Measurements from ENCODE around the gene TEKT1. TPM values are rescaled to one million over a fixed set of nuclear protein-coding genes. Genes with fewer than 3 reads are reported as not detected.

The TEKT1 gene
- total and polyA plus RNA-seq, 7 experiments from 2014 or later = not detected

GRCh38 chr17:6789146-6789545 is 42.4 kb downstream of the TEKT1 start:
- H3K4me1 ChIP-seq (ENCODE audit: control insufficient read depth in 2 of 2, insufficient read depth in 2 of 2, low read length in 2 of 2) = no peaks in the 10 kb centered on the region
- POLR2A ChIA-PET = no interaction called here
- peaks cover 35 to 70% (median 46%) of the 10 kb centered on the region in 5 donors for H3K27me3 Mint-ChIP-seq
- no peaks in the 10 kb centered on the region for H3K36me3 ChIP-seq (ENCODE audit: control insufficient read depth in 2 of 3, insufficient read depth in 3 of 3, low read length in 3 of 3)
- peaks cover 0 to 10% (median 5%) of the 10 kb centered on the region in 7 donors for H3K4me1 Mint-ChIP-seq
- H3K36me3 Mint-ChIP-seq = peaks cover 0 to 7% (median 0%) of the 10 kb centered on the region in 5 donors
- no peaks in the 10 kb centered on the region for H3K9me3 ChIP-seq (ENCODE audit: control insufficient read depth in 2 of 3, low read length in 3 of 3)
- intact Hi-C loops (cut with micrococcal nuclease) = no loop called here
- CTCF ChIA-PET = no interaction called here
- H3K27me3 ChIP-seq (ENCODE audit: control insufficient read depth in 2 of 2, insufficient read depth in 2 of 2, low read length in 2 of 2) = no peaks in the 10 kb centered on the region
- no peak for ATAC-seq
- no peak overlapping the region for H3K27ac ChIP-seq (ENCODE audit: low read depth, low read length)
- H3K4me3 ChIP-seq (ENCODE audit: low read length) = no peak overlapping the region
- no peak overlapping the region for H3K4me3 Mint-ChIP-seq
- H3K27ac Mint-ChIP-seq = no peak overlapping the region
- H3K9me3 Mint-ChIP-seq = peaks cover 0 to 30% (median 11%) of the 10 kb centered on the region in 11 donors
- no peak for DNase-seq

GRCh38 chr17:6787081-6787693 is 44.3 kb downstream of the TEKT1 start:
- intact Hi-C loops (cut with micrococcal nuclease) = no loop called here
- no peak overlapping the region for H3K4me3 Mint-ChIP-seq
- CTCF ChIA-PET = interaction anchor here (0.6 kb wide), 1 partner anchor 540 kb away, joined by 3 read pairs; no protein-coding TSS in a partner anchor
- Histone ChIP-seq H3K27me3 (ENCODE audit: control insufficient read depth in 2 of 2, insufficient read depth in 2 of 2, low read length in 2 of 2) (no peaks in the 10 kb centered on the region), H3K4me3 (ENCODE audit: low read length) (no peak overlapping the region), H3K27ac (ENCODE audit: low read depth, low read length) (no peak overlapping the region), H3K9me3 (ENCODE audit: control insufficient read depth in 2 of 3, low read length in 3 of 3) (no peaks in the 10 kb centered on the region), H3K36me3 (ENCODE audit: control insufficient read depth in 2 of 3, insufficient read depth in 3 of 3, low read length in 3 of 3) (no peaks in the 10 kb centered on the region), H3K4me1 (ENCODE audit: control insufficient read depth in 2 of 2, insufficient read depth in 2 of 2, low read length in 2 of 2) (no peaks in the 10 kb centered on the region)
- H3K9me3 Mint-ChIP-seq = peaks cover 5 to 50% (median 28%) of the 10 kb centered on the region in 11 donors
- peaks cover 41 to 84% (median 56%) of the 10 kb centered on the region in 5 donors for H3K27me3 Mint-ChIP-seq
- POLR2A ChIA-PET = no interaction called here
- peaks cover 0 to 22% (median 4%) of the 10 kb centered on the region in 5 donors for H3K36me3 Mint-ChIP-seq
- peaks cover 0 to 10% (median 5%) of the 10 kb centered on the region in 7 donors for H3K4me1 Mint-ChIP-seq
- no peak for ATAC-seq
- no peak overlapping the region for H3K27ac Mint-ChIP-seq
- DNase-seq = no peak

GRCh38 chr17:6786618-6787017 is 44.9 kb downstream of the TEKT1 start:
- H3K27ac ChIP-seq (ENCODE audit: low read depth, low read length) = no peak overlapping the region
- no peak for ATAC-seq
- intact Hi-C loops (cut with micrococcal nuclease) = no loop called here
- no peak overlapping the region for H3K4me3 ChIP-seq (ENCODE audit: low read length)
- peaks cover 0 to 10% (median 5%) of the 10 kb centered on the region in 7 donors for H3K4me1 Mint-ChIP-seq
- no peaks in the 10 kb centered on the region for H3K27me3 ChIP-seq (ENCODE audit: control insufficient read depth in 2 of 2, insufficient read depth in 2 of 2, low read length in 2 of 2)
- H3K9me3 ChIP-seq (ENCODE audit: control insufficient read depth in 2 of 3, low read length in 3 of 3) = no peaks in the 10 kb centered on the region
- no peaks in the 10 kb centered on the region for H3K36me3 ChIP-seq (ENCODE audit: control insufficient read depth in 2 of 3, insufficient read depth in 3 of 3, low read length in 3 of 3)
- peaks cover 42 to 88% (median 59%) of the 10 kb centered on the region in 5 donors for H3K27me3 Mint-ChIP-seq
- peaks cover 3 to 27% (median 10%) of the 10 kb centered on the region in 5 donors for H3K36me3 Mint-ChIP-seq
- no peak overlapping the region for H3K4me3 Mint-ChIP-seq
- no peak for DNase-seq
- POLR2A ChIA-PET = no interaction called here
- H3K4me1 ChIP-seq (ENCODE audit: control insufficient read depth in 2 of 2, insufficient read depth in 2 of 2, low read length in 2 of 2) = no peaks in the 10 kb centered on the region
- CTCF ChIA-PET = no interaction called here
- H3K27ac Mint-ChIP-seq = no peak overlapping the region
- peaks cover 5 to 55% (median 34%) of the 10 kb centered on the region in 11 donors for H3K9me3 Mint-ChIP-seq

GRCh38 chr17:6782244-6782643 is 49.3 kb downstream of the TEKT1 start:
- H3K27me3 ChIP-seq (ENCODE audit: control insufficient read depth in 2 of 2, insufficient read depth in 2 of 2, low read length in 2 of 2) = no peaks in the 10 kb centered on the region
- H3K4me1 ChIP-seq (ENCODE audit: control insufficient read depth in 2 of 2, insufficient read depth in 2 of 2, low read length in 2 of 2) = no peaks in the 10 kb centered on the region
- ATAC-seq (no peak), DNase-seq (no peak)
- intact Hi-C loops (cut with micrococcal nuclease) = no loop called here
- Mint-ChIP-seq H3K4me3 (no peak overlapping the region), H3K4me1 (peaks cover 0 to 10% (median 7%) of the 10 kb centered on the region in 7 donors), H3K36me3 (peaks cover 13 to 65% (median 27%) of the 10 kb centered on the region in 5 donors), H3K27me3 (peaks cover 22 to 82% (median 67%) of the 10 kb centered on the region in 5 donors), H3K9me3 (peaks cover 12 to 88% (median 48%) of the 10 kb centered on the region in 11 donors), H3K27ac (no peak overlapping the region)
- ChIA-PET POLR2A (no interaction called here), CTCF (no interaction called here)
- no peak overlapping the region for H3K27ac ChIP-seq (ENCODE audit: low read depth, low read length)
- no peak overlapping the region for H3K4me3 ChIP-seq (ENCODE audit: low read length)
- H3K36me3 ChIP-seq (ENCODE audit: control insufficient read depth in 2 of 3, insufficient read depth in 3 of 3, low read length in 3 of 3) = no peaks in the 10 kb centered on the region
- peaks cover 0 to 6% (median 0%) of the 10 kb centered on the region in 3 experiments for H3K9me3 ChIP-seq (ENCODE audit: control insufficient read depth in 2 of 3, low read length in 3 of 3)

DNA sequence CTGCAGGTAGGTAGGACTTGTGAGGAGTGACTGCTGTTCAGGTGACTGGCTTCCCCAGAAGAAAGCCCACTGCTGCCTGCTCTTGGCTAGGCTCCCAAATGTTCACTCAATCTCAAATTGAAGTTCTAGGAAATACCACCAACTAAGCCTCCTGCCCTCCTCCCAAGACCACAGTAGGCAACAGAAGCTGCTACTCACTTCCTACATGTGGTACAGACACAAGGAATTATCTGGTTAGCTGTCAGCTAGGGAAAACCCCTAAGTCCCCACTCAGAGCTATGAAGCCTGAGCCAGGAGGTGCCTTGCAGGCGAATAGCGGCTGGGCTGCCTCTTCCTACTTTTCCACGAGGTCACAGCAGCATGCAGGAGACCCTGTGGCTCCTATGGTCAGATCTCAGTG is 50.6 kb downstream of the TEKT1 start:
- Mint-ChIP-seq H3K9me3 (peaks cover 7 to 84% (median 54%) of the 10 kb centered on the region in 11 donors), H3K36me3 (peaks cover 13 to 70% (median 24%) of the 10 kb centered on the region in 5 donors), H3K27me3 (peaks cover 12 to 78% (median 63%) of the 10 kb centered on the region in 5 donors), H3K27ac (no peak overlapping the region), H3K4me3 (no peak overlapping the region), H3K4me1 (peaks cover 0 to 13% (median 10%) of the 10 kb centered on the region in 7 donors)
- ChIA-PET POLR2A (no interaction called here), CTCF (no interaction called here)
- DNase-seq (no peak), ATAC-seq (no peak)
- Histone ChIP-seq H3K4me3 (ENCODE audit: low read length) (no peak overlapping the region), H3K9me3 (ENCODE audit: control insufficient read depth in 2 of 3, low read length in 3 of 3) (peaks cover 0 to 11% (median 0%) of the 10 kb centered on the region in 3 experiments), H3K36me3 (ENCODE audit: control insufficient read depth in 2 of 3, insufficient read depth in 3 of 3, low read length in 3 of 3) (no peaks in the 10 kb centered on the region), H3K4me1 (ENCODE audit: control insufficient read depth in 2 of 2, insufficient read depth in 2 of 2, low read length in 2 of 2) (no peaks in the 10 kb centered on the region), H3K27ac (ENCODE audit: low read depth, low read length) (no peak overlapping the region), H3K27me3 (ENCODE audit: control insufficient read depth in 2 of 2, insufficient read depth in 2 of 2, low read length in 2 of 2) (no peaks in the 10 kb centered on the region)
- intact Hi-C loops (cut with micrococcal nuclease) = no loop called here

GRCh38 chr17:6780001-6780400 is 51.5 kb downstream of the TEKT1 start:
- POLR2A ChIA-PET = no interaction called here
- Histone ChIP-seq H3K27ac (ENCODE audit: low read depth, low read length) (no peak overlapping the region), H3K27me3 (ENCODE audit: control insufficient read depth in 2 of 2, insufficient read depth in 2 of 2, low read length in 2 of 2) (no peaks in the 10 kb centered on the region), H3K36me3 (ENCODE audit: control insufficient read depth in 2 of 3, insufficient read depth in 3 of 3, low read length in 3 of 3) (no peaks in the 10 kb centered on the region), H3K4me1 (ENCODE audit: control insufficient read depth in 2 of 2, insufficient read depth in 2 of 2, low read length in 2 of 2) (no peaks in the 10 kb centered on the region), H3K4me3 (ENCODE audit: low read length) (no peak overlapping the region), H3K9me3 (ENCODE audit: control insufficient read depth in 2 of 3, low read length in 3 of 3) (peaks cover 0 to 19% (median 3%) of the 10 kb centered on the region in 3 experiments)
- ATAC-seq (no peak), DNase-seq (no peak)
- peaks cover 8 to 71% (median 56%) of the 10 kb centered on the region in 5 donors for H3K27me3 Mint-ChIP-seq
- peaks cover 13 to 74% (median 24%) of the 10 kb centered on the region in 5 donors for H3K36me3 Mint-ChIP-seq
- peaks cover 7 to 83% (median 54%) of the 10 kb centered on the region in 11 donors for H3K9me3 Mint-ChIP-seq
- intact Hi-C loops (cut with micrococcal nuclease) = no loop called here
- CTCF ChIA-PET = no interaction called here
- peak overlapping the region in 1 of 9 donors; percentile 54 for H3K27ac Mint-ChIP-seq
- H3K4me1 Mint-ChIP-seq = peaks cover 0 to 9% (median 5%) of the 10 kb centered on the region in 7 donors
- no peak overlapping the region for H3K4me3 Mint-ChIP-seq

DNA sequence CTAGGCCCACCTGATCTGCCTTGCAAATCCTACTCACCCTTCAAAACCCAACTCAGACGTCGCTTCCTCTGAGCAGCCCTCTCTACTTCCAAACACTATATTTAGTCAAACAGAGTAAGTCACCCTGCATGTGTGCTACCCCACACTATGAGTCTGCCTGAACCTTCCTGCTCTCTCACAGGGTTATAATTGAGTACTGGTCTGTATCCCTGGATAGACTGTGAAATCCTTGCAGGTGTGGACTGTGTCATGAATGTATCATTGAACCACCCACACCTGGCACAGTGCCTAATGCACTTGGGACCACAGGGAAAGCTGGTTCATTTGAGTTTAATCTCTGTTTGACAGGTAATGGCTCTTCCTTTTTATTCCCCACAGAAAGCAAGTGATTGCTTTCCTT is 52.1 kb downstream of the TEKT1 start:
- DNase-seq (no peak), ATAC-seq (no peak)
- Mint-ChIP-seq H3K27ac (peak overlapping the region in 2 of 9 donors; percentile 22 to 54), H3K27me3 (peaks cover 8 to 76% (median 55%) of the 10 kb centered on the region in 5 donors), H3K36me3 (peaks cover 14 to 80% (median 26%) of the 10 kb centered on the region in 5 donors), H3K4me3 (no peak overlapping the region), H3K4me1 (peaks cover 0 to 9% (median 6%) of the 10 kb centered on the region in 7 donors), H3K9me3 (peaks cover 9 to 83% (median 56%) of the 10 kb centered on the region in 11 donors)
- intact Hi-C loops (cut with micrococcal nuclease) = no loop called here
- Histone ChIP-seq H3K9me3 (ENCODE audit: control insufficient read depth in 2 of 3, low read length in 3 of 3) (peaks cover 0 to 25% (median 5%) of the 10 kb centered on the region in 3 experiments), H3K27me3 (ENCODE audit: control insufficient read depth in 2 of 2, insufficient read depth in 2 of 2, low read length in 2 of 2) (no peaks in the 10 kb centered on the region), H3K4me3 (ENCODE audit: low read length) (no peak overlapping the region), H3K4me1 (ENCODE audit: control insufficient read depth in 2 of 2, insufficient read depth in 2 of 2, low read length in 2 of 2) (no peaks in the 10 kb centered on the region), H3K36me3 (ENCODE audit: control insufficient read depth in 2 of 3, insufficient read depth in 3 of 3, low read length in 3 of 3) (no peaks in the 10 kb centered on the region), H3K27ac (ENCODE audit: low read depth, low read length) (no peak overlapping the region)
- CTCF ChIA-PET = no interaction called here
- POLR2A ChIA-PET = no interaction called here

All from naive thymus-derived CD4-positive, alpha-beta T cell (primary cell).